Lower leg skin (tissue), 4 donors: ENCODE measurements around the gene EML1. TPM values are rescaled to one million over a fixed set of nuclear protein-coding genes. Genes with fewer than 3 reads are reported as not detected.

Source experiments
- DNase-seq, 2 donors: peaks; one replicate each; pipeline ENCODE4 v3.0.0-alpha.2; 2019; ENCODE audit warnings: low spot score in 2 of 2
- H3K4me3 ChIP-seq: fragments of 200-600 bp; sonication (generic); 2 replicates; pipeline ENCODE4 v1.5.1; 2017; ENCODE audit warnings: mild to moderate bottlenecking, low read depth; ENCODE audit not compliant: poor library complexity, severe bottlenecking
- POLR2A ChIP-seq, 2 donors: fragments of 450-650 bp; IDR thresholded peaks; one replicate each; pipeline ENCODE4 v1.6.1; 2016 to 2017; ENCODE audit warnings: antibody characterized with exemption in 2 of 2, mild to moderate bottlenecking in 1 of 2, moderate library complexity in 1 of 2
- WGBS, 2 donors: methylation state at CpG; one replicate each; pipeline ENCODE4 v1.1.5; 2018; 5-methylcytosine and 5-hydroxymethylcytosine counted together
- intact Hi-C: fragments of 100-400 bp; cut with DNase I; formaldehyde crosslinking; loops from one replicate; pipeline ENCODE4 v1.15.0; 2023; ENCODE audit warnings: low total_unique reads
- total RNA-seq, 4 donors: library from RNA; depleted of rRNA; stranded (reverse); fragments of >200 nt; gene quantifications; one replicate each; pipeline ENCODE4 v1.1.0, GENCODE V29; 2016
- TF ChIP-seq, protein P1 (sequence below), 3 donors: fragments of 450-650 bp; IDR thresholded peaks; one replicate each; pipeline ENCODE4 v1.5.1; 2016; ENCODE audit warnings: antibody characterized with exemption in 3 of 3, mild to moderate bottlenecking in 3 of 3, moderate library complexity in 2 of 3

The EML1 gene
- total RNA-seq, 4 donors from 2014 or later, result 10.7 to 24.7 (median 21.3) TPM

DNA sequence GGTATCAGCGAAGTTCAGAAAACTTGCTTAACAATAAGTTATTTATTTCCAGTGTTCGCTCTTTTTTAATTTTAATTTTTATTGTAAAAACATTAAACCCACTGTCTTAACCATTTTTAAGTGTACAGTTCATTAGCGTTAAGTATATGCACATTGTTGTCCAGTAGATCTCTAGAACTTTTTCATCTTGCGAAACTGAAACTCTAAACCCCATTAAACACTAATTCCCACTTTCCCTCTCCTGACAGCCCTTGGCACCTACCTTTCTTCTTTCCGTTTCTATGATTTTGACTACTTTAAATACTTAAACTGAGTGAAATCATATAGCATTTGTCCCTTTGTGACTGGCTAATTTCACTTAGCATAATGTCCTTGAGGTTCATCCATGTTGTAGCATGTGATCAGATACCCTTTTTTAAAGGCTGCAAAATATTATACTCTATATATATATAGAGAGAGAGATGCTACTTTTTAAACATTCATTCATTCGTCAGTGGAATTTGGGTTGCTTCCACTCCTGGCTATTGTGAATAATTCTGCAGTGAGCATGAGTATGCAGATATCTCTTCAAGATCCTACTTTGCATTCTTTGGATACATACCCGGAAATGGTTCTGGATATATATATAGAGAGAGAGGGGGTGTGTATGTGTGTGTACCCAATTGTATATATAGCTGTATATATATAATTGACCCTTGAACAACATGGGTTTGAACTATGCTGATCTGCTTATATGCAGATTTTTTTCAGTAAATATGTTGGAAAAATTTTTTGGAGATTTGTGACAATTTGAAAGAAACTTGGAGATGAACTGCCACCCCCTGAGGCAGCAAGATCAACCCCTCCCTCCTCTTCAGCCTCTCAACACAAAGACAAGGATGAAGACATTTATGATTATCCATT, 197.3 kb downstream of the EML1 start:
- intact Hi-C loops, result no loop called here
- no peak overlapping the region for H3K4me3 ChIP-seq
- WGBS, 2 donors, result 81 to 84% methylated on average over 7 of the region's 7 CpGs
- no peak for DNase-seq
- TF ChIP-seq, protein P1, sequence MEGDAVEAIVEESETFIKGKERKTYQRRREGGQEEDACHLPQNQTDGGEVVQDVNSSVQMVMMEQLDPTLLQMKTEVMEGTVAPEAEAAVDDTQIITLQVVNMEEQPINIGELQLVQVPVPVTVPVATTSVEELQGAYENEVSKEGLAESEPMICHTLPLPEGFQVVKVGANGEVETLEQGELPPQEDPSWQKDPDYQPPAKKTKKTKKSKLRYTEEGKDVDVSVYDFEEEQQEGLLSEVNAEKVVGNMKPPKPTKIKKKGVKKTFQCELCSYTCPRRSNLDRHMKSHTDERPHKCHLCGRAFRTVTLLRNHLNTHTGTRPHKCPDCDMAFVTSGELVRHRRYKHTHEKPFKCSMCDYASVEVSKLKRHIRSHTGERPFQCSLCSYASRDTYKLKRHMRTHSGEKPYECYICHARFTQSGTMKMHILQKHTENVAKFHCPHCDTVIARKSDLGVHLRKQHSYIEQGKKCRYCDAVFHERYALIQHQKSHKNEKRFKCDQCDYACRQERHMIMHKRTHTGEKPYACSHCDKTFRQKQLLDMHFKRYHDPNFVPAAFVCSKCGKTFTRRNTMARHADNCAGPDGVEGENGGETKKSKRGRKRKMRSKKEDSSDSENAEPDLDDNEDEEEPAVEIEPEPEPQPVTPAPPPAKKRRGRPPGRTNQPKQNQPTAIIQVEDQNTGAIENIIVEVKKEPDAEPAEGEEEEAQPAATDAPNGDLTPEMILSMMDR (IDR thresholded peaks at IDR 0.05), result no peak
- TF ChIP-seq POLR2A (IDR thresholded peaks at IDR 0.05), result no peak

DNA sequence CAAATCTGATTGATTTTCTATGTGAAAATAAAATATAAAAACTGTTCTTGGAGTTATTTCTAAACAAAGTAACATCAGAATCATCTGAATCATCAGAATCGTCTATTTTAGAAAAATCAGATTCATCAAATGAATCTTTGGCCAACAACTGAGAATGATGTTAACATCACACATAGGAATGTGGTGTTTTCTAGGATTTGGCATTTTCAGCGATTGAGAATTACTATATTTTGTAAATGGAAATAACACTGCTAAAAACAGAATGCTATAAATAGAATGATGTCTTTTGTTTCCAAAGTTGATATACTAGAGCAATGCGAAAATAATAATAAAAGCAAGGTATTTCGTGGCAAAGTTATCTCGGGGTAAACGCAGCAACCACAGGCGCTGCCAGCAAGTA, 198.1 kb downstream of the EML1 start:
- H3K4me3 ChIP-seq, result no peak overlapping the region
- no peak for TF ChIP-seq POLR2A (IDR thresholded peaks at IDR 0.05)
- TF ChIP-seq, protein P1 (IDR thresholded peaks at IDR 0.05), result no peak
- no peak for DNase-seq
- intact Hi-C loops, result no loop called here
- 64 to 67% methylated on average over 7 of the region's 7 CpGs for WGBS, 2 donors

Other genes starting within 250 kb of the EML1 start
- 10 to 100 TPM; 17.2 to 47.7 (median 33.3) TPM for gene CCDC85C, start 189.2 kb upstream of the EML1 start, total RNA-seq
- 1 to 10 TPM in 2 of 4 donors, under 1 TPM in 2; 0.59 to 2.4 (median 0.92) TPM for gene HHIPL1, start 148.3 kb upstream of the EML1 start, total RNA-seq
- gene CYP46A1, start 109.1 kb upstream of the EML1 start, total RNA-seq, result 1 to 10 TPM in 1 of 4 donors, under 1 TPM in 2, not detected in 1; 0.13 to 4.7 (median 0.55) TPM